Right lung (tissue), 5 donors: ENCODE data around the gene UNC79. TPM values are rescaled to one million over a fixed set of nuclear protein-coding genes. Genes with fewer than 3 reads are reported as not detected.
A peak's percentile ranks its signal among the peaks of the same experiment; 100 is the strongest.

ENCODE experiments used
- DNase-seq, 2 donors: peaks; one replicate each; pipeline ENCODE4 v3.0.0-alpha.2; 2013
- polyA plus RNA-seq, 5 donors: library from polyadenylated mRNA; unstranded; fragments of 120-200 nt; gene quantifications; one replicate each; pipeline versions ENCODE4 v1.2.1 to v1.2.3, GENCODE V29; 2013; ENCODE audit warnings: inconsistent platforms in 1 of 5, low replicate concordance in 1 of 5; ENCODE audit not compliant: insufficient read length in 5 of 5, insufficient read depth in 1 of 5

UNC79 gene
- polyA plus RNA-seq, 5 donors: 0.31 to 0.59 (median 0.55) TPM

- no peak for DNase-seq
Measured at GRCh38 chr14:93548102-93548843, 117.5 kb downstream of the UNC79 start.

GRCh38 chr14:93549595-93549994, 118.9 kb downstream of the UNC79 start:
- DNase-seq: no peak

GRCh38 chr14:93564918-93565317, 134.2 kb downstream of the UNC79 start:
- no peak for DNase-seq

- no peak for DNase-seq
Measured at GRCh38 chr14:93566065-93566693, 135.4 kb downstream of the UNC79 start.

- DNase-seq: no peak
Measured at GRCh38 chr14:93571275-93571674, 140.5 kb downstream of the UNC79 start.

- no peak for DNase-seq
Measured at GRCh38 chr14:93579178-93579577, 148.4 kb downstream of the UNC79 start.

GRCh38 chr14:93582516-93582915, 151.8 kb downstream of the UNC79 start:
- DNase-seq: no peak

GRCh38 chr14:93587330-93587729, 156.6 kb downstream of the UNC79 start:
- no peak for DNase-seq

GRCh38 chr14:93591506-93591905, 160.8 kb downstream of the UNC79 start:
- no peak for DNase-seq

- no peak for DNase-seq
Measured at GRCh38 chr14:93592786-93593185, 162.0 kb downstream of the UNC79 start.

- DNase-seq: no peak
Measured at GRCh38 chr14:93606091-93606490, 175.4 kb downstream of the UNC79 start.

- peak; percentile 2 to 13 for DNase-seq
Measured at GRCh38 chr14:93619176-93619793, 188.5 kb downstream of the UNC79 start.

GRCh38 chr14:93628048-93628447, 197.3 kb downstream of the UNC79 start:
- DNase-seq: no peak

GRCh38 chr14:93629643-93630042, 198.9 kb downstream of the UNC79 start:
- no peak for DNase-seq

GRCh38 chr14:93638790-93639189, 208.1 kb downstream of the UNC79 start:
- DNase-seq: no peak

- DNase-seq: no peak
Measured at GRCh38 chr14:93643127-93643526, 212.4 kb downstream of the UNC79 start.

GRCh38 chr14:93643676-93644075, 212.9 kb downstream of the UNC79 start:
- DNase-seq: no peak

GRCh38 chr14:93645200-93645599, 214.5 kb downstream of the UNC79 start:
- DNase-seq: no peak

GRCh38 chr14:93648440-93649168, 217.9 kb downstream of the UNC79 start:
- DNase-seq: no peak

- no peak for DNase-seq
Measured at GRCh38 chr14:93654599-93654998, 223.9 kb downstream of the UNC79 start.

GRCh38 chr14:93655078-93655750, 224.5 kb downstream of the UNC79 start:
- peak; percentile 28 to 42 for DNase-seq

GRCh38 chr14:93657875-93658274, 227.1 kb downstream of the UNC79 start:
- DNase-seq: no peak
